Skin epidermis (tissue), 12 donors: ENCODE measurements around the gene ICAM4.
"Not testable (repeated sequence)": the region's sequence is repeated elsewhere in the genome, so short reads cannot be mapped to it uniquely, and the experiment has no call there.

Source experiments
- H3K27ac ChIP-seq, 21 experiments: fragments of 200-600 bp; sonication (generic) in 11 of 21; one replicate each; pipeline ENCODE4 v1.5.0; 2020; ENCODE audit warnings: mild to moderate bottlenecking in 3 of 21, inconsistent platforms in 2 of 21, moderate library complexity in 2 of 21
- H3K4me3 ChIP-seq, 7 experiments: fragments of 200-600 bp; sonication (generic) in 2 of 7; one replicate each; pipeline ENCODE4 v1.5.0; 2020; ENCODE audit warnings: inconsistent platforms in 2 of 7, mild to moderate bottlenecking in 2 of 7, moderate library complexity in 1 of 7

Gene ICAM4, protein sequence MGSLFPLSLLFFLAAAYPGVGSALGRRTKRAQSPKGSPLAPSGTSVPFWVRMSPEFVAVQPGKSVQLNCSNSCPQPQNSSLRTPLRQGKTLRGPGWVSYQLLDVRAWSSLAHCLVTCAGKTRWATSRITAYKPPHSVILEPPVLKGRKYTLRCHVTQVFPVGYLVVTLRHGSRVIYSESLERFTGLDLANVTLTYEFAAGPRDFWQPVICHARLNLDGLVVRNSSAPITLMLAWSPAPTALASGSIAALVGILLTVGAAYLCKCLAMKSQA

DNA sequence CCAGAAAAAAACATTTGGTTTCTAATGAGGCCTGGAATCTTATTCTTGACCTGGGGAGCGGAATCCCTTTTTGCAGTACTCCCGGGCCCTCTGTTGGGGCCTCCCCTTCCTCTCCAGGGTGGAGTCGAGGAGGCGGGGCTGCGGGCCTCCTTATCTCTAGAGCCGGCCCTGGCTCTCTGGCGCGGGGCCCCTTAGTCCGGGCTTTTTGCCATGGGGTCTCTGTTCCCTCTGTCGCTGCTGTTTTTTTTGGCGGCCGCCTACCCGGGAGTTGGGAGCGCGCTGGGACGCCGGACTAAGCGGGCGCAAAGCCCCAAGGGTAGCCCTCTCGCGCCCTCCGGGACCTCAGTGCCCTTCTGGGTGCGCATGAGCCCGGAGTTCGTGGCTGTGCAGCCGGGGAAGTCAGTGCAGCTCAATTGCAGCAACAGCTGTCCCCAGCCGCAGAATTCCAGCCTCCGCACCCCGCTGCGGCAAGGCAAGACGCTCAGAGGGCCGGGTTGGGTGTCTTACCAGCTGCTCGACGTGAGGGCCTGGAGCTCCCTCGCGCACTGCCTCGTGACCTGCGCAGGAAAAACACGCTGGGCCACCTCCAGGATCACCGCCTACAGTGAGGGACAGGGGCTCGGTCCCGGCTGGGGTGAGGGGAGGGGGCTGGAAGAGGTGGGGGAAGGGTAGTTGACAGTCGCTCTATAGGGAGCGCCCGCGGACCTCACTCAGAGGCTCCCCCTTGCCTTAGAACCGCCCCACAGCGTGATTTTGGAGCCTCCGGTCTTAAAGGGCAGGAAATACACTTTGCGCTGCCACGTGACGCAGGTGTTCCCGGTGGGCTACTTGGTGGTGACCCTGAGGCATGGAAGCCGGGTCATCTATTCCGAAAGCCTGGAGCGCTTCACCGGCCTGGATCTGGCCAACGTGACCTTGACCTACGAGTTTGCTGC lies at the start of gene ICAM4:
Gene ICAM4, plus strand, starts transcription at position 153 of the 935 bp plus-strand sequence. Its CDS starts 58 bp downstream, at position 211.
- Histone ChIP-seq H3K4me3 (peak within 1 kb of the TSS in 1 of 7 experiments; percentile 2), H3K27ac (peak within 1 kb of the TSS in 2 of 21 experiments; percentile 8 to 35)

DNA sequence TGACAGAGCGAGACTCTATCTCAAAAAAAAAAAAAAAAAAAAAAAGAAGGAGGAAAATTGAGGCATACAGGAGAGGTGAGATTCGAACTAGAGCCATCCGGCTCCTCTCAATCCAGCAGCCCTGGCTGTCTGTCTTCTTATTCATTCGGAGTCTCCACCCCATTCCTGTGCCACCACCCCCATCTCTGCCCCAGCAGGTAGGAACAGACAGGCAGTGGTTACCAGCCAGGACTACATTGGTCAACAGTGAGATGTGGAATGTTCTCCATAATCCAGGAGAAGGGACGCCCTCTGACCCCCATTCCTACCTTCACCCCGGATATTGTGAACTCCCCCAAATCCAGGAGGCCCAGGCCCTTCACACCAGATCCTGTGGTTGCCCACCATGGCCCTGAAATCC lies 49.1 kb upstream of the ICAM4 start:
- peak overlapping the region in 12 of 21 experiments; percentile 21 to 71 (median 47) for H3K27ac ChIP-seq

DNA sequence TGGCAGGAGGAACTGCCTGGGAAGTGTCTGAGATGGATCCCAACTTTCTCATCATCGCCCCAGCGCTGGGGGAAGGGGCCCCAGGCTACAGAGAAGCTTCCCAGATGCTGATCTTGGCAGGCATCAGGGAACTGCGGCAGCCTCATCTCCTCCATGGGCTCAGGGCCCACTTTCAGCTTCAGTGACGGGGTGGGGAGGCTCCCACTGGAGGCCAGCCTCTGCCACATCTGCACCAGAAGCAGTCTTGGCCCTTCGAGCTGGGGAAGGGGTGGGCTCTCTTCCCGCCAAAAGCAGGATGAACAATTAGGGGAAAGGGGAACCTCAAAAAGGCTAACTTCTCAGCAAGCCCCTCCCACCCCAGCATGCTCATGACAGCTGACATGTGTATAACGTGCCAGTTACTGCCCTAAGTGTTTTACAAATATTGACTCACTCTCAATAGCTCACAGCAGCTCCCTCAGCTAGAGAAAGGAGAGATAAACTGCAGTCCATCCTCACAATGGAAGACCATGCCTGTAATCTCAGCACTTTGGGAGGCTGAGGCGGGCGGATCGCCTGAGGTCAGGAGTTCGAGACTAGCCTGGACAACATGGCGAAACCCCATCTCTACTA lies 48.5 kb upstream of the ICAM4 start:
- H3K4me3 ChIP-seq = no peak overlapping the region
- peak overlapping the region in 13 of 21 experiments; percentile 16 to 71 (median 46) for H3K27ac ChIP-seq

More for the DNA sequence above, 49.1 kb upstream of the ICAM4 start:
- H3K4me3 ChIP-seq = no peak overlapping the region

DNA sequence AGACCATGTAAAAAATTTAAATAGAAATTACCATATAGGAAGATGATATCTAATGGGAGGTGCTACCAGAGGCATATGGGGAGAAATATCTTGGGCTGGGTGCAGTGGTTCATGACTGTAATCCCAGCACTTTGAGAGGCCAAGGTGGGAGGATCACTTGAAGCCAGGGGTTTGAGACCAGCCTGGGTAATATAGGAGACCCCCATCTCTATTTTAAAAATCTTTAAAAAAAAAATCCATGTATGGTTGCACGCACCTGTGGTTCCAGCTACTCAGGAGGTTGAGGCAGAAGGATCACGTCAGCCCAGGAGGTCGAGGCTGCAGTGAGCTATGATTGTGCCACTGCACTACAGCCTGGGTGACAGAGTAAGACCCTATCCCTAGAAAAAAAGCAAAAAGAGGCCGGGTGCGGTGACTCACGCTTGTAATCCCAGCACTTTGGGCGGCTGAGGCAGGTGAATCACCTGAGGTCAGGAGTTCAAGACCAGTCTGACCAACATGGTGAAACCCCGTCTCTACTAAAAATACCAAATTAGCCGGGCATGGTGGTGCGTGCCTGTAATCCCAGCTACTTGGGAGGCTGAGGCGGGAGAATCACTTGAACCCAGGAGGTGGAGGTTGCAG lies 44.8 kb upstream of the ICAM4 start:
- H3K27ac ChIP-seq, H3K4me3 ChIP-seq: not testable (repeated sequence)

DNA sequence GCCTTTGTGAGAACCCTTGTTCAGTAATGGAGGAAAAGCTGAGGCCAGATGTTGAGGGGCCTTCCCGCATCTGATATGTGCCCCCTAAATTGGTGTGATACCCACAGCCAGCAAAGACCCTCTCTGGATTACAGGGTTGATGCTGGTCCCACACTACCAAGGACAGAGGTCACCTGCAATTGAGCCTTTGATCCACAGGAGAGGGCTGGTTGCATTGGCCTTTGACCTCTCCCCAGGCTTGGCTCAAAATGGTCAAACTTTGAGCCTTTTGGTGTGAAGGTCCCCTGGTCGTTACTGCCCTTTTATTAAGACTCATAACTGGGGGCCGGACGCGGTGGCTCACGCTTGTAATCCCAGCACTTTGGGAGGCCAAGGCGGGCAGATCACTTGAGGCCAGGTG lies 43.1 kb upstream of the ICAM4 start:
- Histone ChIP-seq H3K27ac (no peak overlapping the region), H3K4me3 (no peak overlapping the region)

DNA sequence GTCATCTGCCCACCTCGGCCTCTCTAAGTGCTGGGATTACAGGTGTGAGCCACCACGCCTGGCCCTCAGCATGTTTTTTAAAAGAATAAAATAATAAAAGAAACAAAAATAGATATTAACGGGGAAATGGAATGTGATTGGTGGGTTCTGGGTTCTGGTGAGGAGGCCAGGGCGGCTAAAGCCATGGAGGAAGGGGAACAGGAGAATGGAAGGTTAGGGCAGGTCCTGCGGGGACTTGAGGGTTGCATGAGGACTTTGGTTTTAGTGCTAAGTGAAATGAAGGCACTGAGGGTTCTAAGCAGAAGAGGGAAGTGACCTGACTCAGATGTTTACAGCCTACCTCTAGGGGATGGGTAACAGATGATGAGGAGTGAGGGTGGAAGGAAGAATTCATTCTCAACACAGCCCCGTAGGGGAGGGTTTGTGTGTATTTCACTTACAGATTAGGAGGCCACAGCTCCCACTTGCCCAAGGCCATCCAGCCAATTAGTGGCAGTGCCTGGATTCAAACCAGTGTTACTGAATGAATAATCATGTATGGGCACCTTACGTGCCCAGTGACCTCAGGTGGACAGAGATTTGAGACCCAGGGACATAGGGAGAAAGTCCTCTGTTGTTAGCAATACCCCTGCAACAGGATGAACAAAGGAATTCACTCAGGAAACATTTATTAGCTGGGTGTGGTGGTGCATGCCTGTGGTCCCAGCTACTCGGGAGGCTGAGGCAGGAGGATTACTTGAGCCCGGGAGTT lies 41.4 kb upstream of the ICAM4 start:
- Histone ChIP-seq H3K27ac (no peak overlapping the region), H3K4me3 (no peak overlapping the region)

DNA sequence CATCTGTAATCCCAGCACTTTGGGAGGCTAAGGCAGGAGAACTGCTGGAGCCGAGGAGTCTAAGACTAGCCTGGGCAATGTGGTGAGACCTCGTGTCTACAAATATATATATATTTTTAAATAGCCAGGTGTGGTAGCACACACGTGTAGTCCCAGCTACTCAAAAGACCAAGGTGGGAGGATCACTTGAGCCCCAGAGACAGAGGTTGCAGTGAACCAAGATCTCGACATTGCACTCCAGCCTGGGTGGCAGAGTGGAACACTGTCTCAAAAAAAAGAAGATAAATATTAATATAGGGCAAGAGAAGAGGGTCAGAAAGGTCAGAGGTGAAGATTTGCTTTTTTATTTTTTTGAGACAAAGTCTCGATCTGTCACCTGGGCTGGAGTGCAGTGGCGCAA lies 40.2 kb upstream of the ICAM4 start:
- no peak overlapping the region for H3K27ac ChIP-seq
- H3K4me3 ChIP-seq = no peak overlapping the region

DNA sequence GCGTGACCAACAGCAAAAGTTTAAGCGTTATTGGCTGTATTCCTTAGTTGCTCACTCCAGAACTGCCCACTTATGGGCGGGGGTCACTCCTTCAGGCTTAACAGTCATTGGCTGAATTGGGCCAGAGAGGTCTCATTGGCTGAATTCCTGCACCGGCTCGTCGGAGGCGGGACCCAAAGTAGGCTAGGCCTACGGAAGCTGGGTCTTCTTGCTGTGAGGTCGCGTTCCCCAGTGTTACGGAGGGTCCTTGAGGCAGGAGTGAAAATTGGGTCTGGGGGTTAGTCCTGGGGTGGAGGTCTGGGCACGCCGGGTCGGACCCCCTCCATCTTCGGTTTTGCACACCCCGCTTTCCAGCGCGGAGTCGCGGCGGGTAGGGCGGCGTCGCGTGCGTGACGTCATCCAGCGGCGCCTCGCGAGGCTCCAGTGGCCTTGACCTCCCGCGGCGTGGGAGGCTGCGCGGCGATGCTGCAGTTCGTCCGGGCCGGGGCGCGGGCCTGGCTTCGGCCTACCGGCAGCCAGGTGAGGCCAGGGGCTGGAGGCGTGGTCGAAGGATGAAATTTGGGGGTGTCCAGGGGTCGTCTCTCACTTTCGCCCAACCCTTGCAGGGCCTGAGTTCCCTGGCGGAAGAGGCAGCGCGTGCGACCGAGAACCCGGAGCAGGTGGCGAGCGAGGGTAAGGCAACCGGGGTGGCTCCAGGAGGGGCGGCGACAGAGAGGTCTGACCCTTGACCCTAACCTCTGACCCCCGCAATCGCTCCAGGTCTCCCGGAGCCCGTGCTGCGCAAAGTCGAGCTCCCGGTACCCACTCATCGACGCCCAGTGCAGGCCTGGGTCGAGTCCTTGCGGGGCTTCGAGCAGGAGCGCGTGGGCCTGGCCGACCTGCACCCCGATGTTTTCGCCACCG lies 34.7 kb upstream of the ICAM4 start, which contains the start of gene MRPL4:
Gene MRPL4, plus strand, starts transcription at position 423 of the 903 bp plus-strand sequence. Its CDS starts 40 bp downstream, at position 463.
- Histone ChIP-seq H3K4me3 (peak within 1 kb of the TSS; percentile 55 to 96 (median 78)), H3K27ac (peak within 1 kb of the TSS; percentile 35 to 91 (median 87))

DNA sequence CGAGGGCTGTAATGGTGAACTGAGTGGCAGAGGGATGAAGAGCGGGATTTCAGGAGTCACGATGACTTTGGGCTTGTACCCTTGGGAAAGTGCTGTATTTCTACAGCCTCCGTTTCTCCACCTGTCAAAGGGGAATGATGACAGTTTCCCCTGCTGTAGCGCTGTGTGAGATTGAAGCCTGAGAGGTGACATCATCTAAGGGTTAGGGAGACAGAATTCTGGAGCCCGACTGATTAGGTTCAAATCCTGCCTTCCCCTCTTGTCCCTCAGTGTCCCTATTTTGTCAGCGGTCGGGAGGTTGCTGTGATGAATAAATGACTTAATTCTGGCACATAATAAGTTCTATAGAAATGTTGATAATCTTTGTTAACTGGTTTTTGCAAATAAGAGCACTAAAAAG lies 34.0 kb upstream of the ICAM4 start:
- H3K27ac ChIP-seq = peak overlapping the region; percentile 35 to 91 (median 87)
- peak overlapping the region; percentile 55 to 96 (median 78) for H3K4me3 ChIP-seq

DNA sequence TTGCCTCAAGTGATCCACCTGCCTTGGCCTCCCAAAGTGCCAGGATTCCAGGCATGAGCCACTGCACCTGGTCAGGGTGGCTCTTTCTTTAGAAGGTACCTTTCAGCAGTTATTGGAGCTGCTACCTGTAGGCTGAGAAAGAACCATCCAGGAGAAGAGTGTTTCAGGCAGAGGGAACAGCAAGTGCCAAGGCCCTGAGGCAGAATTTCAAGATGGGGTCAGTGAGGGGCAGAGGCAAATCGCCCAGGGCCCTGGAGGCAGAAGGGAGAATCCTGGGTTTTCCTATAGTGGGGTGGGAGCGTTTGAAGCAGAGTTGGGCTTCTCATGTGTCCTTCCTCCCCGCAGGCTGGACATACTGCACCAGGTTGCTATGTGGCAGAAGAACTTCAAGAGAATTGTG lies 32.5 kb upstream of the ICAM4 start:
- no peak overlapping the region for H3K4me3 ChIP-seq
- H3K27ac ChIP-seq = no peak overlapping the region

DNA sequence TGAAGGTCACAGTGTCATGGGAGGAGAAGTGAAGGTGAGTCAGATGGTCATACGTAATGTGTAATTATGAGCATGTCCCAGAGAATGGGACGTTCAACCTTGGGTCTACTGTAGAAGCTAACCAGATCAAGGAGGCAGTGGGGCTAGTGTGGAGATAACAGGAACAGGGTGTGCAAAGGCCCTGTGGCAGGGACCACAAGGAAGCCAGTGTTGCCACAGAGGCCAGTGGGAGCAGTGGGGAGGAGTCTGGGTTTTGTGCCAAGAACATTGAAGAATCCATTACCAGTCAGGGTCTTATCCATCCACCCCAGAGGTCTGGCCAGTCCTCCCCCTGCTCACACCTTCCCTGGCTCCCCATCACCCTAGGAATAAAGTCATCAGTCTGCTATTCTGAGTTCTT lies 31.4 kb upstream of the ICAM4 start:
- Histone ChIP-seq H3K27ac (no peak overlapping the region), H3K4me3 (no peak overlapping the region)

DNA sequence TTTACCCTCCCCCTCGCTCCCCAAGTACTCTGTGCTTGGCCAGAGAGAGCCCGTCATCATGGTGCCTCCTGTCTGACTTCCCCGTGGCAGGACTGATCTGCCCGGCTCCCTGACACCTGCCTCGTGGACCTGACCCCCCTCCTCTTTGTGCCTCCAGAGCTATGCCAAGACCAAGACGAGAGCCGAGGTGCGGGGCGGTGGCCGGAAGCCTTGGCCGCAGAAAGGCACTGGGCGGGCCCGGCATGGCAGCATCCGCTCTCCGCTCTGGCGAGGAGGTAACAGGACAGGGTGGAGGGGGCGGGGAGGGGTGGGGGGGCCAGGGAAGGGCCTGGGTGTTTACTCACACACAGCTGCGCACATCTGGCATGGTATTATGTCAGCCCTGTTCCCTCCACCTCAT lies 30.2 kb upstream of the ICAM4 start:
- Histone ChIP-seq H3K27ac (no peak overlapping the region), H3K4me3 (no peak overlapping the region)

DNA sequence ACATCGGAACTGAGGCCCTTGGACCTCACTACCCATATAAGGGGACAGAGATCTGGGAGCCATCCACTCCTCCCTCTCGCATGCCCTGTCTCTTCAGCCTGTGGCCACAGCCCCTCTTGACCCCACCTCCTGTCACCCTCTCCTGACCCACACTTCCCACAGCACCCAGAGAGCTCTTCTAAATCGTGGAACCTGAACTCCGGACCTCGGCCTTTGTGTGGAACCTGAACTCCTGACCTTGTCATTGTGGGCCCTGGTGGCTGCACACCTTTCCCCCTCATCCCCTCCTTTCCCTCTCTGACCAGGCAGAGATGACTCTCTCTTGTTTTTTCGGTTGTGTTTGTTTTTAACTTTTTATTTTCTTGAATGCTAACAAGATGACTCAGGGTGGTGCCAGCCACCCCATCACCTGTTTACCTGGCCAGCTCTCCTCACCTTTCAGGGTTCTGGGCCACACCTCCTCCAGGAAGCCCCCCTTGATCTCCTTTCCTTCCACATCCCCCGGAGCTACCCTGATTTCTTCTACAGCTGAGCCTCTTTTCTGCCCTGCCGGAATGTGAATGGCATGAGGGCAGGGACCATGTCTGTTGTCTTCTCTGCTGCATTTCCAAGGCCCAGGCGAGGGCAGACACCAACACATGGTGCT lies 29.7 kb upstream of the ICAM4 start:
- Histone ChIP-seq H3K27ac (no peak overlapping the region), H3K4me3 (no peak overlapping the region)

DNA sequence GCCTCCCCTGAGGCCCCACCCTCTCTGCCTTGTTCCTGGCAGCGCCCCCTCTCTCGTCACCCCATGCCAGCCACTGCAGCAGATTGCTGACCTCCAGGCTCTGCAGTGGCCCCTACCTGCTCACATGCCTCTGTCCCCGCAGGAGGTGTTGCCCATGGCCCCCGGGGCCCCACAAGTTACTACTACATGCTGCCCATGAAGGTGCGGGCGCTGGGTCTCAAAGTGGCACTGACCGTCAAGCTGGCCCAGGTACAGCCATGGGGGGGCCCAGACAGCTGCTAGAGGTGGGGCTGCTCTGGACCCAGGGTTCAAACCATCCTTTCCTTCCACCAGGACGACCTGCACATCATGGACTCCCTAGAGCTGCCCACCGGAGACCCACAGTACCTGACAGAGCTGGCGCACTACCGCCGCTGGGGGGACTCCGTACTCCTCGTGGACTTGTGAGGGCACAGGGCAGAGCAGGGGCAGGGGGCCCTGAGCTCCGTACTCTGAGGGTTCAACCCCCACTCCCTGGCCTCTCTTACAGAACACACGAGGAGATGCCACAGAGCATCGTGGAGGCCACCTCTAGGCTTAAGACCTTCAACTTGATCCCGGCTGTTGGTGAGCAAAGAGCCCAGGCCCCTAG lies 28.6 kb upstream of the ICAM4 start:
- Histone ChIP-seq H3K4me3 (no peak overlapping the region), H3K27ac (no peak overlapping the region)

DNA sequence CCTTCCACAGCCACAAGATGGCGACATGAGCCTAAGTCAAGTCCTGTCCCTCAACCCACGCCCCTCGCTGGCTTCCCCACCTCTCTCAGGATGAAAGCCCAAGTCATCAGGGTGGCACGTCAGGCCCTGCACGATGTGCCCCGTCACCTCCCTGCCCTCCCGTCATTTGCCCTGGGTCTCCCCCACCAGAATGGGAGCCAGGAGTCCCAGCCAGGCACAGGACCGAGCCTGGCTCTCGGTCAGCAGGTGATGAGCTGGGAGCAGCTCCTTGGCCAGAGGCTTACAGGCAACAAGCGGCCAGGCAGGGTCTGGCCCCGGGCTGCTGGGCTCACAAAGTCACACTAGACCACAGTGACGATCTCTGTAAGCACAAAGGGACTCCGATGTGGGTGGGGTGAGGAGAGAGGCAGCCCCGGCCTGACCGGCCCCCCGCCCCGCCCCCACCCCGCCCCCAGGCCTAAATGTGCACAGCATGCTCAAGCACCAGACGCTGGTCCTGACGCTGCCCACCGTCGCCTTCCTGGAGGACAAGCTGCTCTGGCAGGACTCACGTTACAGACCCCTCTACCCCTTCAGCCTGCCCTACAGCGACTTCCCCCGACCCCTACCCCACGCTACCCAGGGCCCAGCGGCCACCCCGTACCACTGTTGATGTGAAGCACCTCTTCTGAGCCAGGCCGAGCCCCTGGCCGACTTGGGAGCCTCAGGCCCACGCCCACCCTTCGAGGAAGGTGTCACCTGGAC lies 27.4 kb upstream of the ICAM4 start:
- Histone ChIP-seq H3K27ac (peak overlapping the region in 18 of 21 experiments; percentile 1 to 77 (median 49)), H3K4me3 (no peak overlapping the region)

DNA sequence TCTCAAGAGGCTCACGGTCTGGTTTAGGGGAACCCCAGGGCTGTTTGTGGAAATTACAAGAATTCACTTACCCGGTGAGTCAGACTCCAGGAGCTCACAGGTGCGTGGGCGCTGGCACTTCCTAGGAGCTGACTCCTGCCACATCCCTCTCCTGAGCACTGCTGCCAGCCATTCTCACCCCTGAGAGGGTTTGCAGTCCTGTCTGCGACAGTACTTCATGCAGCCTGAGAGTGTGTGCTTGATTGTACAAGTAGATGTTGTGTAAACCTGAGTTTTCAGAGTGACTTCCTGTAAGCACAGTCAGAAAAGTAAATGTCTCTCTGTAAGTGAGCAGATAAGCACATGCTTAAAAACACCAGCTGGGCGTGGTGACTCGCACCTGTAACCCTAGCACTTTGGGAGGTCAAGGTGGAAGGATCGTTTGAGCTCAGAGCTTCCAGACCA lies 26.6 kb upstream of the ICAM4 start:
- no peak overlapping the region for H3K4me3 ChIP-seq
- H3K27ac ChIP-seq = peak overlapping the region in 13 of 21 experiments; percentile 1 to 77 (median 52)
